K562 (cell line): ENCODE data around the gene MRPL28. TPM values are rescaled to one million over a fixed set of nuclear protein-coding genes. Genes with fewer than 3 reads are reported as not detected.

Source experiments
- CXXC5 ChIP-seq: fragments of 250-450 bp; sonication (Bioruptor Pico); IDR thresholded peaks from 2 replicates; pipeline ENCODE4 v1.8.0; 2022; ENCODE audit warnings: inconsistent platforms, mild to moderate bottlenecking, moderate library complexity
- NR2F6 ChIP-seq: fragments of 450-650 bp; formaldehyde crosslinking; IDR thresholded peaks from 2 replicates; pipeline ENCODE4 v1.4.0; 2020; ENCODE audit warnings: mild to moderate bottlenecking
- REST ChIP-seq, 2 experiments: fragments of 450-650 bp; formaldehyde crosslinking in 1 of 2; IDR thresholded peaks; 2 replicates each; pipeline versions ENCODE4 v1.4.0 to v1.6.1; 2014 to 2020; ENCODE audit warnings: mild to moderate bottlenecking in 2 of 2, borderline replicate concordance in 1 of 2, low read depth in 1 of 2
- RNF219 ChIP-seq: fragments of 250-450 bp; sonication (Bioruptor Pico); IDR thresholded peaks from 2 replicates; pipeline ENCODE4 v1.5.0; 2022; ENCODE audit warnings: mild to moderate bottlenecking
- TEAD1 ChIP-seq, 2 experiments: fragments of 450-650 bp in 1 of 2; sonication (generic) in 1 of 2; formaldehyde crosslinking; IDR thresholded peaks; 2 replicates each; pipeline versions ENCODE4 v1.4.0 to v1.8.0; 2020 to 2022; ENCODE audit warnings: mild to moderate bottlenecking in 2 of 2, missing genetic modification reagents in 1 of 2
- ZNF561 ChIP-seq: fragments of 450-650 bp; formaldehyde crosslinking; conservative IDR thresholded peaks from 2 replicates; pipeline ENCODE4 v1.4.0; 2020; ENCODE audit warnings: mild to moderate bottlenecking, moderate library complexity
- polyA plus RNA-seq, 8 experiments: library from polyadenylated mRNA; depleted of rRNA in 4 of 8; stranded (reverse) in 5 of 8; unstranded in 3 of 8; fragments of >200 nt; fragmentation: Nextera tagmentation in 2 of 8; fragmentation: Illumina TruSeq in 1 of 8; extraction: Ambion mirVana in 2 of 8; extraction: Trizol in 1 of 8; gene quantifications; 2 replicates each; pipeline versions ENCODE4 v1.2.1 to v1.2.3, GENCODE V29; 2011 to 2014; ENCODE audit warnings: inconsistent platforms in 1 of 8, missing spikeins in 1 of 8
- total RNA-seq, 7 experiments: library from RNA; depleted of rRNA in 6 of 7; stranded (reverse); fragments of >200 nt in 6 of 7; fragmentation: Illumina TruSeq in 2 of 7; extraction: Trizol in 2 of 7; gene quantifications; 2 replicates each; pipeline versions ENCODE4 v1.2.1 to v1.2.3, GENCODE V29; 2011 to 2021; ENCODE audit warnings: low replicate concordance in 1 of 7

The MRPL28 gene
- total and polyA plus RNA-seq, 9 of the 15 experiments (the other 6 are each of a cell fraction or from before 2014, with no cell fraction given): 2.5 to 323 (median 175) TPM

GRCh38 chr16:381789-382717 is 11.7 kb upstream of the MRPL28 start, which contains the start of gene PGAP6 (continued):
- TF ChIP-seq REST (IDR thresholded peaks at IDR 0.05; ENCODE audit: borderline replicate concordance) (no peak), REST (CRISPR knock-in tag; IDR thresholded peaks at IDR 0.05; ENCODE audit: low read depth) (0 out of 2 replicates have a peak, but pooled peaks have one; percentile 32), RNF219 (CRISPR knock-in tag) (no peak), NR2F6 (no peak), TEAD1 (CRISPR knock-in tag; IDR thresholded peaks at IDR 0.05) (peak in 1 of 2 experiments; percentile 52; a peak in 1 of 4 replicates), ZNF561 (no peak), CXXC5 (CRISPR knock-in tag) (peak; percentile 46; the same call in 1 of the 2 replicates)
